ENCODE data around the gene SPRYD4.
A peak's percentile ranks its signal among the peaks of the same experiment; 100 is the strongest.
"Not testable (repeated sequence)": the region's sequence is repeated elsewhere in the genome, so short reads cannot be mapped to it uniquely, and the experiment has no call there.

The SPRYD4 gene

DNA sequence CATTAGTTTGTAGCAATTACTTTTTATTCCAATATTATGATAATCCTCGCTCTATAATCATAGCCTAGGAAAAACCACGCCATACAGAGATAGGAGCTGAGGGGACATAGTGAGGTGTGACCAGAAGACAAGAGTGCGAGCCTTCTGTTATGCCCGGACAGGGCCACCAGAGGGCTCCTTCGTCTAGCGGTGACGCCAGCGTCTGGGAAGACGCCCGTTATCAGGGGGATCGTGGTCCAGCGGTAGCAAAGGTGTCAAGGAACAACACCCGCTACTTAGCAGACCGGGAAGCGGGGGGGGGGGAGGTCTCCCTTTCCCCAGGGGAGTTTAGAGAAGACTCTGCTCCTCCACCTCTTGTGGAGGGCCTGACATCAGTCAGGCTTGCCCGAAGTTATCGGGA, 28.3 kb downstream of the SPRYD4 start:
- H3K4me3 ChIP-seq (ENCODE audit: low read length); H3K4me1 ChIP-seq (ENCODE audit: control insufficient read depth, insufficient read depth, low read length); H3K36me3 ChIP-seq (ENCODE audit: control insufficient read depth, insufficient read depth, low read length, severe bottlenecking); H3K9ac ChIP-seq (ENCODE audit: low read length); H3K9me3 ChIP-seq (ENCODE audit: control insufficient read depth, low read length): not testable (repeated sequence)
- DNase-seq (ENCODE audit: low read depth): peak; percentile 68
- peaks cover 11% of the 10 kb centered on the region for H3K27me3 ChIP-seq (replicated peaks; ENCODE audit: control insufficient read depth, insufficient read depth, low read length)

GRCh38 chr12:56498126-56498902, 29.9 kb downstream of the SPRYD4 start:
- not testable (repeated sequence) for DNase-seq (ENCODE audit: low read depth); H3K4me1 ChIP-seq (ENCODE audit: control insufficient read depth, insufficient read depth, low read length); H3K9ac ChIP-seq (ENCODE audit: low read length); H3K4me3 ChIP-seq (ENCODE audit: low read length); H3K36me3 ChIP-seq (ENCODE audit: control insufficient read depth, insufficient read depth, low read length, severe bottlenecking); H3K9me3 ChIP-seq (ENCODE audit: control insufficient read depth, low read length); H3K27me3 ChIP-seq (replicated peaks; ENCODE audit: control insufficient read depth, insufficient read depth, low read length)

DNA sequence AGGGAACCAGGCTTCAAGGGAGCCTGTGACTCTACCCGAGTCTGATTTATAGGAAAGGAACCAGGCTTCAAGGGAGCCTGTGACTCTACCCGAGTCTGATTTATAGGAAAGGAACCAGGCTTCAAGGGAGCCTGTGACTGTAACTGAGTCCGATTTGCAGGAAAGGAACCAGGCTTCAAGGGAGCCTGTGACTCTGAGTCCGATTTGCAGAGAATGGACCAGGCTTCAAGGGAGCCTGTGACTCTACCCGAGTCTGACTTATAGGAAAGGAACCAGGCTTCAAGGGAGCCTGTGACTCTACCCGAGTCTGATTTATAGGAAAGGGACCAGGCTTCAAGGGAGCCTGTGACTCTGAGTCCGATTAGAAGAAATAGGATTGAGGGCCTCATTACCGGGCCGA, 31.1 kb downstream of the SPRYD4 start:
- not testable (repeated sequence) for H3K4me1 ChIP-seq (ENCODE audit: control insufficient read depth, insufficient read depth, low read length); H3K27me3 ChIP-seq (replicated peaks; ENCODE audit: control insufficient read depth, insufficient read depth, low read length); H3K4me3 ChIP-seq (ENCODE audit: low read length); H3K9ac ChIP-seq (ENCODE audit: low read length); H3K9me3 ChIP-seq (ENCODE audit: control insufficient read depth, low read length); DNase-seq (ENCODE audit: low read depth); H3K36me3 ChIP-seq (ENCODE audit: control insufficient read depth, insufficient read depth, low read length, severe bottlenecking)

DNA sequence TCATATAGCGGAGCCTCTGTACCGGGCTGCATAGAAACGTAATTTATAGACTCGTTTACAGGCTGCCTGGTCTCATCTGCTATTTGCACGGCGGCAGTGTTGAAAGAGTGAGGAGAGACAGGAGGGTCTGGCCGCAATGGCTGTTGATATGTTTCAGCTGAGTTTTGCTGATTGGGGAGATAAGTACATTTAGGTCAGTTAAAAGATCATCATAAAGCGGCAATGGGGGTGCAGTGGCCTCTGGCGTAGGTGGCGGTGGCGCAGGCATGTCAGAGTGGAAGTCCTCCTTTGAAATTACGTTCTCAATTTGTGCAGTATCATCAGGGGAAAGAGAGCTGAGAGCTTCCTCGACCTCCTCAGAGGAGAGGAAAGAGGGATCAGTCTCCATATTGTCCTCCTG, 31.5 kb downstream of the SPRYD4 start:
- H3K27me3 ChIP-seq (replicated peaks; ENCODE audit: control insufficient read depth, insufficient read depth, low read length); H3K9me3 ChIP-seq (ENCODE audit: control insufficient read depth, low read length); H3K36me3 ChIP-seq (ENCODE audit: control insufficient read depth, insufficient read depth, low read length, severe bottlenecking); H3K4me3 ChIP-seq (ENCODE audit: low read length); DNase-seq (ENCODE audit: low read depth); H3K4me1 ChIP-seq (ENCODE audit: control insufficient read depth, insufficient read depth, low read length); H3K9ac ChIP-seq (ENCODE audit: low read length): not testable (repeated sequence)

DNA sequence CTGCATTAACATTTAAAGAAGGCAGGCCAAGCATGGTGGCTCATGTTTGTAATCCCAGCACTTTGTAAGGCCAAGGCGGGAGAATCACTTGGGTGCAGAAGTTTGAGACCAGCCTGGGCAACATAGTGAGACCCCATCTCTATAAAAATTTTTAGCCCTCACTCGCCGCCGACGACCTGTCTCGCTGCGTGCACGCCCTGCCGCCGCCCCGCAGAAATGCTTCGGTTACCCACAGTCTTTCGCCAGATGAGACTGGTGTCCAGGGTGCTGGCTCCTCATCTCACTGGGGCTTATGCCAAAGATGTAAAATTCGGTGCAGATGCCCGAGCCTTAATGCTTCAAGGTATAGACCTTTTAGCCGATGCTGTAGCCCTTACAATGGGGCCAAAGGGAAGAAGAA, 42.4 kb downstream of the SPRYD4 start:
- Histone ChIP-seq H3K36me3 (ENCODE audit: control insufficient read depth, insufficient read depth, low read length, severe bottlenecking) (no peaks in the 10 kb centered on the region), H3K27me3 (replicated peaks; ENCODE audit: control insufficient read depth, insufficient read depth, low read length) (peaks cover 4% of the 10 kb centered on the region), H3K4me1 (ENCODE audit: control insufficient read depth, insufficient read depth, low read length) (no peaks in the 10 kb centered on the region), H3K4me3 (ENCODE audit: low read length) (no peak overlapping the region), H3K9ac (ENCODE audit: low read length) (no peak overlapping the region), H3K9me3 (ENCODE audit: control insufficient read depth, low read length) (no peaks in the 10 kb centered on the region)
- no peak for DNase-seq (ENCODE audit: low read depth)

DNA sequence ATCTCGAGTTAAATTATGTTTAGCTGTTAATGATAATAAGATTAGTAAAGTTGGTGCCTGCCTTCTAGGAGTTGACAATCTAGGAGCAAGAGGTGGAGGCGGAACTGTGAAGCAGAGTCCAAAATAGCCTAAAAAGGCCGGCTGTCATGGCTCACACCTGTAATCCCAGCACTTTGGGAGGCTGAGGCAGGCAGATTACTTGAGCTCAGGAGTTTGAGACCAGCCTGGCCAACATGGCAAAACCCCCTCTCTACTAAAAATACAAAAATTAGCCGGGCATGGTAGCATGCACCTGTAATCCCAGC, 45.6 kb downstream of the SPRYD4 start:
- H3K36me3 ChIP-seq (ENCODE audit: control insufficient read depth, insufficient read depth, low read length, severe bottlenecking); H3K4me3 ChIP-seq (ENCODE audit: low read length); H3K9me3 ChIP-seq (ENCODE audit: control insufficient read depth, low read length); H3K4me1 ChIP-seq (ENCODE audit: control insufficient read depth, insufficient read depth, low read length); H3K27me3 ChIP-seq (replicated peaks; ENCODE audit: control insufficient read depth, insufficient read depth, low read length); DNase-seq (ENCODE audit: low read depth); H3K9ac ChIP-seq (ENCODE audit: low read length): not testable (repeated sequence)

- Histone ChIP-seq H3K9ac (ENCODE audit: low read length) (no peak overlapping the region), H3K9me3 (ENCODE audit: control insufficient read depth, low read length) (no peaks in the 10 kb centered on the region), H3K4me3 (ENCODE audit: low read length) (no peak overlapping the region), H3K27me3 (replicated peaks; ENCODE audit: control insufficient read depth, insufficient read depth, low read length) (no peaks in the 10 kb centered on the region), H3K4me1 (ENCODE audit: control insufficient read depth, insufficient read depth, low read length) (peaks cover 16% of the 10 kb centered on the region), H3K36me3 (ENCODE audit: control insufficient read depth, insufficient read depth, low read length, severe bottlenecking) (no peaks in the 10 kb centered on the region)
- DNase-seq (ENCODE audit: low read depth): no peak
These were observed 49.5 kb downstream of the SPRYD4 start for GRCh38 chr12:56517854-56518253.

- H3K4me1 ChIP-seq (ENCODE audit: control insufficient read depth, insufficient read depth, low read length): peaks cover 23% of the 10 kb centered on the region
- H3K9ac ChIP-seq (ENCODE audit: low read length): no peak overlapping the region
- peak; percentile 63 for DNase-seq (ENCODE audit: low read depth)
- no peaks in the 10 kb centered on the region for H3K27me3 ChIP-seq (replicated peaks; ENCODE audit: control insufficient read depth, insufficient read depth, low read length)
- no peaks in the 10 kb centered on the region for H3K9me3 ChIP-seq (ENCODE audit: control insufficient read depth, low read length)
- H3K4me3 ChIP-seq (ENCODE audit: low read length): no peak overlapping the region
- H3K36me3 ChIP-seq (ENCODE audit: control insufficient read depth, insufficient read depth, low read length, severe bottlenecking): no peaks in the 10 kb centered on the region
These were observed 50.2 kb downstream of the SPRYD4 start for GRCh38 chr12:56518570-56518969.

DNA sequence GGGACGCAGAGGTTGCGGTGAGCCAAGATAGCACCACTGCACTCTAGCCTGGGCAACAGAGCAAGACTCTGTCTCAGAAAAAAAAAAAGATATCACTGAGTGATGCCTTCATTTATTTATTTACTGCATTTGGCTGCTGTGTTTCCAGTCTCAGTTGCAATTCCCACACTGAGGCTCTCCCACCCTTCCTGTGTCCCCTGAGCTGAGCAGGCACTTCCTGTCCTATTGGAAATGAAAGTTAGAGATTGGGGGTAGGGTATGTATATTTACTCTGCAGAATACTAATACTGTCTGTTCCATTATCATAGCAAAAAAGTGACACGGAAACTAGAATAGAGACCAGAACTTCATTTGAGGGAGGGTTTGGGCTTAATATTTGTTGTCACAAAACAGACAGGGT, 51.7 kb downstream of the SPRYD4 start:
- peak; percentile 22 for DNase-seq (ENCODE audit: low read depth)
- Histone ChIP-seq H3K36me3 (ENCODE audit: control insufficient read depth, insufficient read depth, low read length, severe bottlenecking) (no peaks in the 10 kb centered on the region), H3K9me3 (ENCODE audit: control insufficient read depth, low read length) (no peaks in the 10 kb centered on the region), H3K4me3 (ENCODE audit: low read length) (peak overlapping the region; percentile 88), H3K27me3 (replicated peaks; ENCODE audit: control insufficient read depth, insufficient read depth, low read length) (no peaks in the 10 kb centered on the region), H3K9ac (ENCODE audit: low read length) (peak overlapping the region; percentile 97), H3K4me1 (ENCODE audit: control insufficient read depth, insufficient read depth, low read length) (peaks cover 30% of the 10 kb centered on the region)

GRCh38 chr12:56520506-56520905, 52.1 kb downstream of the SPRYD4 start:
- peak; percentile 50 for DNase-seq (ENCODE audit: low read depth)
- peaks cover 30% of the 10 kb centered on the region for H3K4me1 ChIP-seq (ENCODE audit: control insufficient read depth, insufficient read depth, low read length)
- no peaks in the 10 kb centered on the region for H3K36me3 ChIP-seq (ENCODE audit: control insufficient read depth, insufficient read depth, low read length, severe bottlenecking)
- no peaks in the 10 kb centered on the region for H3K27me3 ChIP-seq (replicated peaks; ENCODE audit: control insufficient read depth, insufficient read depth, low read length)
- peak overlapping the region; percentile 97 for H3K9ac ChIP-seq (ENCODE audit: low read length)
- peak overlapping the region; percentile 88 for H3K4me3 ChIP-seq (ENCODE audit: low read length)
- H3K9me3 ChIP-seq (ENCODE audit: control insufficient read depth, low read length): no peaks in the 10 kb centered on the region

DNA sequence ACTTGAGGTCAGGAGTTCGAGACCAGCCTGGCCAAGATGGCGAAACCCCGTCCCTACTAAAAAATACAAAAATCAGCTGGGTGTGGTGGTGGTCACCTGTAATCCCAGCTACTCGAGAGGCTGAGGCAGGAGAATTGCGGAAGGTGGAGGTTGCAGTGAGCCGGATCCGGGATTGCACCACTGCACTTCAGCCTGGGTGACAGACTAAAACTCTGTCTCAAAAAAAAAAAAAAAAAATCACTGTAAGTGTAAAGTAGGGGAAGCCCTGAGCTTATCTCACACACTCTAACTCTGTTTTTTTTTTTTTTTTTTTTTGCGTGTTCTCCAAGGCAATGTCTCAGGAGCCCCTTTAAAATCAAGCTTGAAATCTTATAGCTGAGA, 52.8 kb downstream of the SPRYD4 start:
- DNase-seq (ENCODE audit: low read depth): no peak
- Histone ChIP-seq H3K27me3 (replicated peaks; ENCODE audit: control insufficient read depth, insufficient read depth, low read length) (no peaks in the 10 kb centered on the region), H3K9me3 (ENCODE audit: control insufficient read depth, low read length) (no peaks in the 10 kb centered on the region)

More for the DNA sequence above, 52.8 kb downstream of the SPRYD4 start:
- H3K36me3 ChIP-seq (ENCODE audit: control insufficient read depth, insufficient read depth, low read length, severe bottlenecking): no peaks in the 10 kb centered on the region
- H3K9ac ChIP-seq (ENCODE audit: low read length): peak overlapping the region; percentile 97
- peak overlapping the region; percentile 88 for H3K4me3 ChIP-seq (ENCODE audit: low read length)
- peaks cover 30% of the 10 kb centered on the region for H3K4me1 ChIP-seq (ENCODE audit: control insufficient read depth, insufficient read depth, low read length)

Data from adipocyte (in vitro differentiated cells).